ENCODE data around the gene ITPK1. TPM values are rescaled to one million over a fixed set of nuclear protein-coding genes. Genes with fewer than 3 reads are reported as not detected.

ITPK1 gene
- total RNA-seq, 1 experiment from 2014 or later: 60.1 TPM

DNA sequence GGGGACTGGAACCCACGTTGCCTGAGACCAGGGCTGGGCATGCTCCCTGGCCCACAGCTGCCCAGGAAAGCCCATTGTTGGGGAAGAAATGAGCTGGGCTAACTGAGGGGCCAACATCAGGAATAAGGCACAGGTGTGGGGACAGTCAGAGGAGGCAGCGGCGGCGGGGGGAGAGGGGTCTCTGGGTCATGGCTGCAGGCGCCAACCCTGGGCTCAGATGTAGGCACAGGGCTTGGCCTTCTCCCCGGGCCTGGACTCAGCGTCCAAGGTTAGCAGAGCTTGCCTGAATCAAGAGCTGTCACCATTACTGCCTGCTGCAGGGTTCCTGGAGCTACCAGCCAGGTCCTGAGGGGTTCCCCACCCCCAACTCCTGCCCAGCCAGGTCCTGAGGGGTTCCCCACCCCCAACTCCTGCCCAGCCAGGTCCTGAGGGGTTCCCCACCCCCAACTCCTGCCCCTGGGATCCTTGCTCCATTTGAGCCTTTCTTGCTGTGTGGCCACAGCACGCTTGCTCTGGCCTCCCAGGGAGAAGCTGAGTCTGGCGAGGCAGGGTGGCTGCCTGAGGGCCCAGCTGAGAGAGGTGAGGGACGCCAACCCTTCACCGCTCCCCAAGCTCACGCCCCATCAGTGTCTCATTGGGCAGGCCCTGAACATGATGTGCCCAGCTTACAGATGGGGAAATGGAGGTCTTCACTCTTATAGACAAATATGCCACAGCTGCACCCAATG, 186.6 kb downstream of the ITPK1 start:
- no peak overlapping the region for H3K4me3 ChIP-seq (ENCODE audit: low read depth, low read length)
- no peaks in the 10 kb centered on the region for H3K9me3 Mint-ChIP-seq (ENCODE audit: unreplicated experiment)
- intact Hi-C loops (cut with micrococcal nuclease; ENCODE audit: unreplicated experiment): no loop called here
- H3K4me1 ChIP-seq: no peaks in the 10 kb centered on the region
- H3K27me3 Mint-ChIP-seq (ENCODE audit: insufficient read depth, unreplicated experiment): no peaks in the 10 kb centered on the region
- H3K9me3 ChIP-seq: no peaks in the 10 kb centered on the region
- CTCF ChIA-PET: no interaction called here
- no peak for DNase-seq
- no peak overlapping the region for H3K4me3 Mint-ChIP-seq (ENCODE audit: unreplicated experiment)
- no peak overlapping the region for H3K27ac Mint-ChIP-seq (ENCODE audit: unreplicated experiment)
- no peaks in the 10 kb centered on the region for H3K27me3 ChIP-seq (replicated peaks; ENCODE audit: control insufficient read depth, insufficient read depth, low read length)
- BruUV-seq (replicated peaks): no TSS peak
- H3K36me3 Mint-ChIP-seq (ENCODE audit: insufficient read depth, unreplicated experiment): peaks cover 4% of the 10 kb centered on the region
- POLR2A ChIA-PET: no interaction called here
- H3K36me3 ChIP-seq (ENCODE audit: control insufficient read depth, insufficient read depth, low read length): no peaks in the 10 kb centered on the region
- TF ChIP-seq, protein P1, sequence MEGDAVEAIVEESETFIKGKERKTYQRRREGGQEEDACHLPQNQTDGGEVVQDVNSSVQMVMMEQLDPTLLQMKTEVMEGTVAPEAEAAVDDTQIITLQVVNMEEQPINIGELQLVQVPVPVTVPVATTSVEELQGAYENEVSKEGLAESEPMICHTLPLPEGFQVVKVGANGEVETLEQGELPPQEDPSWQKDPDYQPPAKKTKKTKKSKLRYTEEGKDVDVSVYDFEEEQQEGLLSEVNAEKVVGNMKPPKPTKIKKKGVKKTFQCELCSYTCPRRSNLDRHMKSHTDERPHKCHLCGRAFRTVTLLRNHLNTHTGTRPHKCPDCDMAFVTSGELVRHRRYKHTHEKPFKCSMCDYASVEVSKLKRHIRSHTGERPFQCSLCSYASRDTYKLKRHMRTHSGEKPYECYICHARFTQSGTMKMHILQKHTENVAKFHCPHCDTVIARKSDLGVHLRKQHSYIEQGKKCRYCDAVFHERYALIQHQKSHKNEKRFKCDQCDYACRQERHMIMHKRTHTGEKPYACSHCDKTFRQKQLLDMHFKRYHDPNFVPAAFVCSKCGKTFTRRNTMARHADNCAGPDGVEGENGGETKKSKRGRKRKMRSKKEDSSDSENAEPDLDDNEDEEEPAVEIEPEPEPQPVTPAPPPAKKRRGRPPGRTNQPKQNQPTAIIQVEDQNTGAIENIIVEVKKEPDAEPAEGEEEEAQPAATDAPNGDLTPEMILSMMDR (IDR thresholded peaks at IDR 0.05; ENCODE audit: insufficient read depth in 1 of 2, low read depth in 1 of 2, low read length in 1 of 2, severe bottlenecking in 1 of 2, unreplicated experiment in 1 of 2): no peak
- H3K4me1 Mint-ChIP-seq (ENCODE audit: low read depth, unreplicated experiment): no peaks in the 10 kb centered on the region

DNA sequence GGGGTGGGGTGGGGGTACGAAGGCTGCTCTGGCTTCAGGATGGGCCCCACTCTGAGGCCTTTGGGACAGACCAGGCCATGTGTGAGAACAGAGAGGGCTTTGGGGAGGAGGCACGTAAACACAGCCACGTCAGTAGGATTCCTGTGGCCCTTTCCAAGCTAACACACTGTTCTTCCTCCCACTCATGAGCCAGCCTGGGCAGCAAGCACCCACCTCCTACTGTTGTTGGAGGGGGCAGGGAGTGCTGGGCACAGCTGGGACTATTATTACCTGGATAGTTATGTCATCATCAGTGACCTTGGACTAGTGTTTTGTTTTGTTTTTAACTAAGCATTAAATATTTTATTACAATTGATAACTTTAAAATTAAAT, 187.5 kb downstream of the ITPK1 start:
- H3K27ac Mint-ChIP-seq (ENCODE audit: unreplicated experiment): no peak overlapping the region
- DNase-seq: no peak
- no peaks in the 10 kb centered on the region for H3K4me1 Mint-ChIP-seq (ENCODE audit: low read depth, unreplicated experiment)
- no peaks in the 10 kb centered on the region for H3K9me3 Mint-ChIP-seq (ENCODE audit: unreplicated experiment)
- intact Hi-C loops (cut with micrococcal nuclease; ENCODE audit: unreplicated experiment): no loop called here
- Histone ChIP-seq H3K4me3 (ENCODE audit: low read depth, low read length) (no peak overlapping the region), H3K4me1 (no peaks in the 10 kb centered on the region), H3K36me3 (ENCODE audit: control insufficient read depth, insufficient read depth, low read length) (no peaks in the 10 kb centered on the region), H3K9me3 (no peaks in the 10 kb centered on the region), H3K27me3 (replicated peaks; ENCODE audit: control insufficient read depth, insufficient read depth, low read length) (no peaks in the 10 kb centered on the region)
- TF ChIP-seq, protein P1 (IDR thresholded peaks at IDR 0.05; ENCODE audit: insufficient read depth in 1 of 2, low read depth in 1 of 2, low read length in 1 of 2, severe bottlenecking in 1 of 2, unreplicated experiment in 1 of 2): no peak
- peaks cover 4% of the 10 kb centered on the region for H3K36me3 Mint-ChIP-seq (ENCODE audit: insufficient read depth, unreplicated experiment)
- no peak overlapping the region for H3K4me3 Mint-ChIP-seq (ENCODE audit: unreplicated experiment)
- H3K27me3 Mint-ChIP-seq (ENCODE audit: insufficient read depth, unreplicated experiment): no peaks in the 10 kb centered on the region
- POLR2A ChIA-PET: no interaction called here
- CTCF ChIA-PET: no interaction called here
- BruUV-seq (replicated peaks): no TSS peak

DNA sequence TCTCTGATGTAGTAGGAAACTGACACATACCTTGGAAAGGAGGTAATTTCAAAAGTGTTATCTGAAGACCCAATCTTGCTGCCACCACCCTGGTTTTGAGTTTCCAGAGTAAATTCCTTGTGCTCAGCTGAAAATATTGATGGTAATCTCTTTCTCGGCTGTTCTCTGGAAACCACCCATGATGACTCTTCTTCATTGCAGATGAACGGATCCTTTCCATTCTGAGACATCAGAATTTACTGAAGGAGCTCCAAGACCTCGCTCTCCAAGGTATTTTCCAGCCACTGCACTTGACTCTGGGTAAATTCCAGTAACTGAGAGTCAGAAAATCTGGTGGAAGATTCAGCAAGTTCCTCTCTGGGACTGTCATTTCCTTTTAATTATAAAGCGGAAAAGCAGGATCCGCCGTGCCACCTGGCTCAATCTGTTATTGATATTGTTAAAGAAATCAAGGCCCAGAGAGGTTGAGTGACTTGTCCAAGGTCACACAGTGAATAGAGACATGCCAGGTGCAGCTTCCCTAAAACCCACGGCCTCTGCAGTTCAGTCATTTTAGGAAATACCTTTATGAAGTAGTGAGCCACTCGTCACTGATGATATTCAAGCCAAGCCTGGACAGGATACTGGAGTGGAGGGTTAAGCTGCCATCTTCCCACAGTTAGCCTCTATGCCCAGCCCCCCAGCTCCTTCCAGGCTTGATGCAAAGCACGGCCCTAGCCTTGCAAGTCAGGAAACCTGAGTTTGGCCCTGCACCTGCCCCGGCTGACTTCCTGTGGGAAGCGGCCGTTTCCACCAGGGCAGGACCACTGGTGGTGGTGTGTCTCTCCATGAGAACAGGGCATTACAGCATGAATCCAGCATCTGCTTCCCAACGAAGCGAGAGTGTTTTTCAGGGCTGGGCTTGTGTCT, 188.1 kb downstream of the ITPK1 start:
- intact Hi-C loops (cut with micrococcal nuclease; ENCODE audit: unreplicated experiment): no loop called here
- H3K27me3 Mint-ChIP-seq (ENCODE audit: insufficient read depth, unreplicated experiment): peaks cover under 1% of the 10 kb centered on the region
- DNase-seq: no peak
- peaks cover 4% of the 10 kb centered on the region for H3K36me3 Mint-ChIP-seq (ENCODE audit: insufficient read depth, unreplicated experiment)
- no TSS peak for BruUV-seq (replicated peaks)
- Histone ChIP-seq H3K4me1 (no peaks in the 10 kb centered on the region), H3K27me3 (replicated peaks; ENCODE audit: control insufficient read depth, insufficient read depth, low read length) (no peaks in the 10 kb centered on the region), H3K36me3 (ENCODE audit: control insufficient read depth, insufficient read depth, low read length) (no peaks in the 10 kb centered on the region), H3K4me3 (ENCODE audit: low read depth, low read length) (no peak overlapping the region), H3K9me3 (no peaks in the 10 kb centered on the region)
- H3K4me3 Mint-ChIP-seq (ENCODE audit: unreplicated experiment): no peak overlapping the region
- ChIA-PET CTCF (no interaction called here), POLR2A (no interaction called here)
- no peaks in the 10 kb centered on the region for H3K9me3 Mint-ChIP-seq (ENCODE audit: unreplicated experiment)
- no peaks in the 10 kb centered on the region for H3K4me1 Mint-ChIP-seq (ENCODE audit: low read depth, unreplicated experiment)
- TF ChIP-seq, protein P1 (IDR thresholded peaks at IDR 0.05; ENCODE audit: insufficient read depth in 1 of 2, low read depth in 1 of 2, low read length in 1 of 2, severe bottlenecking in 1 of 2, unreplicated experiment in 1 of 2): no peak
- no peak overlapping the region for H3K27ac Mint-ChIP-seq (ENCODE audit: unreplicated experiment)
